Superior temporal gyrus (tissue), 1 donor: ENCODE measurements around the gene DCP1B.

ENCODE experiments used
- DNase-seq: peaks from one replicate; pipeline ENCODE4 v3.0.0-alpha.2; 2016; ENCODE audit errors: extremely low spot score

The DCP1B gene

DNA sequence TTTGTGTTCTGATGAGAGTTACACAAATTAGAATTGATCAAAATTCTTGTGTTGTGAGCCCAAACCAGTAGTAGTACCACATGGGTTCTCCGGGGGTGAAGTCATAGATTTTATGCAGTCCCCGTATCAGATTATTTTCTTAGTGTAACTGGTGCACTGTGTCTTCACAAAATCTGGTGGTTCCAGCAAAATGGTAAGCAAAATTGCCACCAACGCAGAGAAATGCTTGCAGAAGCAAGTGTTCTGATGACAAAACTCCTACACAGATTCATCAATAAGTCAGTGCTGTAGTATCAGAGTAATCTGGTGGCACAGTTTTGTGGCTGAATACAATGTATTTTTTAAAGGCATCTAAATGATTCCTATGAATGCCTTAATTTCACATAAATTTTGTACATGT is 84.5 kb downstream of the DCP1B start:
- DNase-seq, result peak; percentile 20

DNA sequence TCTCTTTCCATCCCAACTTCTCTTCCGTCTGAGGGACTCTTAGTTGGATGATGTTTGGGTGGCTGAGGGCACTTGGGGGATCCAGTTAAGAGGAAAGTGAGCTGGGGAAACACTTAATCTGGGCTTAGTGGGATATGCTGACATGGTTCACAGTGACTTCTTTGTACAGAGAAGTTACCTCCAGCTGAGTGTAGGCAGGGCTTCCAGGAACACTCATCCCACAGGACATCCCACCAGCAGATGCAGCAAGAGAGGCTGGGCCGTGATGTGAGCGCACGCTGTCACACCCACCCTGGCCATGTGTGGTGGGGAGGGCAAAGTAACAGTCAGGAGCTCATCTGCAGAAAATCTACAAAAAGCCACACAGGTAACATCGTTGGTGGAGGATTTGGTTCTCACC is 85.0 kb downstream of the DCP1B start:
- no peak for DNase-seq

DNA sequence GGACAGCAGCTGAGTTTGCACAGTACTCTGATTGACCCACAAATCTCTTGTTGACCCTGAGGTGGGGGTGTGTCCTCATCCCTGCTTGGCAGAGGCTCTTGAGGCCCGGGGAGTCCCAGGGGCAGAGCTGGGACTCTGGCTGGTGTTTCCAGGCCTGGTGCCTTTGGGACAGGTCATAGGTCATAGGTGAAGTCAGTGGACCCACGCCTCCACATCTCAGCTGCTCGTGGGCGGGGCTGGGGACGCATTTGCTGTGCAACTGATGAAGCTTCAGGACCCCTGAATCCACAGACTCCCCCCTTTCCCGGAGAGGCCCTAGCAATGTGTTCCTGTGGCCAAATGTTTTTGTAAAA is 85.4 kb downstream of the DCP1B start:
- DNase-seq, result no peak

DNA sequence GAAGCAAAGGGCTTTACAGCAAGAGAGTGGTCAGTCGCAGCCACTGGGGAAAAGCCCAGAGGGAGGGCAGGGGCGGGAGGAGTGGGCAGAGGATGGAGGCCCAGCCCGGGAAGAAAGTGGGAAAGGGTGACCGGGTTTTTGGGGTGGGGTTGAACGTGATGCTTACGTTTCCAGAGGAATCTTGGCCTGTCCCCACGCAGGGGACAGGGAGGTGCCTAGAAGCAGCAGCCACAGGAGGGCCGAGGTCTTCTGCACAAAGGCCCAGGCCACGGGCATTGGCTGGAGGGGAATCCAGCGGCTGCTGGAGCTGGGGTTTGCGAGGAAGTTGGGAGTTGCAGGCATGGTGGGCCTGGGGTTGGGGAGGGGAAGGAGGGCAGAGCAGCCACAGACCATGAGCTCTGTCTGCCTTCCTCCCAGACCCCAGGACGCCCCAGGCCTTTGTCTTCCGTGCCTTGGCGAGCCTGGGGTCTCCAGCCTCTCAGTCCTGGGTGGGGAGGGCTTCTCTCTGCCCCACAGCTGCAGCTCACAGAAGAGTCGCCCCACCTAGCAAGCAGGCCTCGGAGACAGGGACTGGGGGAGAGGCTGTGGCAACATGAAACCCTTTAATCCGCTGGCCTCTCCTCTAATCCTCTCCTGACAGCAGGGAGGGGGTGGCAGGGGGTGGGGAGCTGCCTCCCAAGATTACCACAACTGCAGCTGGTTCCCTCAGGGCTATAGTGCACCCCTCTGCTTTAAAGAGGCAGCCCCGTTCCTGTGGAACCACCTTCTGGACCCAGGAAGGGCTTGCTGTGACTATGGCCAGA is 86.0 kb downstream of the DCP1B start, which contains the start of gene CACNA2D4:
CACNA2D4 (minus strand) TSS at position 572 of the 803 bp plus-strand sequence; CDS start at position 393, 179 bp downstream.
- DNase-seq, result no peak

DNA sequence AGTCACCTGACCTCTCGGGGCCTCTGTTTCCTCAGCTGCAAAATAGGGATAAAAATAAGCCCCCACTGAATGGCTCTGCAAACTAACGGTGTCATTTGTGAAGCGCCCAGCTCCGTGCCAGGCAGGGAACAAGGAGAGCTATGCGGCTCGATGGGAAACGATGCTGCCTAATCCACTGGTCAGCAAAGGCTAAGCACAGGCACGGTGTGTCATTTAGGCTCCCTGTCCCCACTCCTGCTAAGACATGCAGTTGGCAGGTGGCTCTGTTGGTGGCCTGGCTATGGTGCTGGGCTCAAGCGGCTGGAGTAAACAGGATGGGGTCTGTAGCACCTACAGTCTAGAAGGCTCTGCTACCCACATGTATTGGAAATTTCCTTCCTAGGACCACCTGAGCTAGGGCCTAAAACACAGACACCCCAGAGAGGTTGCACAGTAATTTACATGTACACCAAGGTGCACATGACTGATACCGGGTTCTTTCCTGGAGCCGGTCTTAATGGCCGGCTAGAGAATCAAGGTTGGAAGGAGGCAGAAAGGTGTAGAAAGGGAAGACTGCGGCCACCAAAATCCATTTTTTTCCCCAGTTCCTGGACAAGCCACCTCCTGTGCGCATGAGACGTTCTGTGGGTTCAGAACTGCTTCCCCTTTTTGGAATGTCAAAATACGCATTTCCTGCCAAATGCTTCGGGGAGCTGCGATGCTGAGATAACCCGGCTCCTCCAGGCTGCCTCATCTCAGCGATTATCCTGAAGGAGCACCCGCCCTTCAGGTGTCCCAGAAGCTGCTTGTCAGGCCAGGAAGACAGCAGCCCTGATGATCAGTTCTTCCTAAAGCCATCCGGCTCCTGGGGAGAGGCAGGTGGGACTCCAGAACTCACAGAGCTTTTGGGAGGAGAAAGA is 86.8 kb downstream of the DCP1B start:
- DNase-seq, result peak; percentile 27

DNA sequence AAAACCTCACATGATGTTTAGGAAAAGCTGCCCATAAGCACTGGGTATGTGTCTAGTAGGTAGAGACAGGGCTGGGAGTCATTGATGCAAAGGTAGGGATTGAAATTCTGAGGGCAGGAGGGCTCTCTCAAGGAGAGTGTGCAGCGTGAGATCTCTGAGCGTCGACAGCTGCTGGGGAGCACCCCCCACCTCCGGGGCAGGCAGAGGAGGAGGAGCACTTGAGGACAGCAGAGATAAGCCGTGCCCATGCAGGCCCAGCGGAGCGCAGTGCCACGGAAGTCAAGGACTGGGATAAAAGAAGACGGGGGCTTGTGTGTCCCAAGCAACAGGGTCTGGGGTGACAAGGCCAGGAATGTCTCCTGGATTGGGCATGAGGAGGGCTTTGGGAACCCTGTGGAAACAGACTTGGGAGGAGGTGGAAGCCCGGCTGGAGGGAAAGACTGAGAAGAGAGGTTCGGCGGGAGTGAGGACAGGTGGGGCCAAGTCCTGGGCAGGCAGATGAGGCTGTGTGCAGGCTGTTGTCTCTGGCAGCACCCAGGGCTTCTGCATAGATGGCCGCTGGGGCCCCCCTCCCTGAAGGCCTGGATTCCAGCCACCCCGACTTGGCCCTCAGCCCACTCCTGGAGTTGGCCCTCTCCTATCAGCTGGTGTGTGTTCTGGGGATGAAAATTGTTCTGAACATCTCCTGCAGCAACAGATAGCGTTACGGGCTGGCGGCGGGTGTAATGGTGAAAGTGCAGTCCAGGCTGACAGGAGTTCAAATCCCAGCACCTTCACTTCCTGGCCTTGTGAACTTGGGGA is 87.7 kb downstream of the DCP1B start:
- peak; percentile 21 for DNase-seq

DNA sequence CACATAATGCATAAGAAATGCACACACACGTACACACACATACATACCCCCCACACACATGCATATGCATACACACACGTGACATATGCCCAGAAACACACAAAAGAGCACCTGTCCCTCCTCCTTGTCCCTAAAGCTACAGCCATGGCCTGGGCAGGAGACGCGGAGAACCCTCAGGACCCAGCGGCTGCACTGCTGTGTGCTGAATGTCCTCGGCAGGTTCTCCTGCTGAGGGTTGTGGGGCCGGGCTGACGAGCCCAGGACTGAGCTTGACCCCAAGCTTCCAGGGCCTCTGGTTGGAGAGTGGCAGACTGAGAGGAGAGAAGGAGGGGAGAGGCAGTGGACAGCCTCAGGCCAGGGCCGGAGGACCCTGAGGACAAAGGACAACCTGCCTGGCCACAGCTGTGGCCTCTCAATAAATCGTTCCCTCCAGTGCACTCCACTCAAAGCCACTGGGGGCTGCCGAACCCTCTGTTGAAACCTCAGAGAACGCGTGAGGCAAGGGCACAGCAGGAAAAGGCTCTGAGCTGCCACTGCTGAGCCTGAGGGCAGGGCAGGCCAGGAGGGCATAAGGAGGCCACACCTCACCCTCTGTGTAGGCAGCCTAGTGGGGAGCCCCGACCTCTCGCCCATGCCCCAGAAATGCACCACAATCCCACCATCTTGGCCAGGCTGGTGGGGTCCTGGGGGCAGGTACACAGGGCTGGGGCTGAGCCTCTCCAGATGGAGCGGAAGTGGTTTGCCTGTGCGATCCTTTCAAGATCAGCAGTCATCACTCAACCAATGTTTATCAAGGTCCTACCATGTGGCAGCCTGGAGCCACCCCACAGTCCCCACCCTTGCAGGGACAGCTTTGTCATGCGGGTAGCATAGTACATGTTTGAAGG is 88.9 kb downstream of the DCP1B start:
- DNase-seq, result no peak

DNA sequence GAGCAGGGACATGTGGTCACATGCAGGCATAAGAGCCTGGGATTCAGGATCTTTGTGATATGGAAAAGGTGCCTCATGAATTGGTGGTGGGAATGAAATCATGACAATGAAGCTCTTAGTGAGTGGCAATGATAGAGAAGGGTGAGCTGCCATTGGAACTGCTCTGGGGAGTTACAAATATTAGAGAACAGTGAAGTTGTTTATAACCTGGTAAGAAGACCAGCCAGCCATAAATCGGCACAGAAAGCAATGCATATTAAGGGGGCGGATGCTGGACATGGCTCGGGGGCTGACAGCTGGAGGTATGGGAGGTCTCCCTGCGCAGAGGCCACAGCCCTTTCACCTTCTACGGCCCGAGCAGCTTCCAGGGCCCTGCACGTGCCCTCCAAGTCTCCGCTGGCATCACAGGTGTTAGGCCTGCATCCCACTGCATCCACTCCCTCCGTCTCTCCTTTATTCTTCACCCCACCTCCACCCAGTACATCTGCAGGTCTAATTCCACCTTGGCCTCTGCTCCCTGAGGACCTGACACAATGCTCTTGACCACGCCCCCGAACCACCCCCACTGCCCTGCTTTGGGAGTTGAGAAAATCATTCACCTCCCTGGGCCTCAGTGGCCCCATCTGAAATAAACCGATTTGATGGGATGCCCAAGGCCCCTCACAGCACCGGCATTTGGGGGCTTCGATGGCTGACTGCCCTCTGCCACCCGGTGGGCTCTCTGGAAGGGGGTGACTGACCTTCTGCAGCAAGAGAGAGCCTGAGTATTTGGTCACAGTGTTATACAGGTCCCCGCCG is 89.9 kb downstream of the DCP1B start:
- DNase-seq, result no peak

DNA sequence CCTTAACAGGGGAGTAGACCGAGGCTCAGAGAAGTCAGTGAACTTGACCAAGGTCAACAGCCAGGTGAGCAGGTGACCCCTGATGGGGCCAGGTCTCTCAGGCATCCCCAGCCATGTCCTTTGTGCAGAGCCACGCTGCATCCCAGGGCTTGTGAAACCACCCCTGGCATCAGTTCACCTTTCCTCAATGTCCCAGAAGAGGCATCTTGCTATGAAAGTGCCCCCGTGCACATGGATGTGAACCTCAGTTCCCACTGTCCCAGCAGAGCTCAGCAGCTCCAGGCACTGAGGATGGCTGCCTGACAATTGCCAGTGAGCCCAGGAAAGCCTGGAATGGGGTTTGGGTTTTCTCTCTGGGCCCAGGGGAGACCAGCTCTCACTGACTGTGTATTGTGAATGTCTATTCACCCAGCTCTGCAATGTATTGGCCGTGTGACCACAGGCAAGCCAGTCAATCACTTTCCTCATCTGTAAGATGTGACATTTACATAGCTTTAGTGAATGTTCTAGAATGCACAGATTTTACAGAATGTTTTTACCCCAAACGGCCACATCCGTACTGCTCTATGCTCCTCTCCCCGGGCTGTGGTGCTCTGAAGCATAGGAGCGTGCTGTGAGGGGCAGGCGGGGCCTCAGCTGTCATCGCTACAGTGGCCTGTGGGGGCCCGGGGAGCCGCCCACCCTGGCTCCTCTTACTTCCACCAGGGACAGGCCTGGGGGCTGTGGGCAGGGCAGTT is 90.7 kb downstream of the DCP1B start:
- no peak for DNase-seq

DNA sequence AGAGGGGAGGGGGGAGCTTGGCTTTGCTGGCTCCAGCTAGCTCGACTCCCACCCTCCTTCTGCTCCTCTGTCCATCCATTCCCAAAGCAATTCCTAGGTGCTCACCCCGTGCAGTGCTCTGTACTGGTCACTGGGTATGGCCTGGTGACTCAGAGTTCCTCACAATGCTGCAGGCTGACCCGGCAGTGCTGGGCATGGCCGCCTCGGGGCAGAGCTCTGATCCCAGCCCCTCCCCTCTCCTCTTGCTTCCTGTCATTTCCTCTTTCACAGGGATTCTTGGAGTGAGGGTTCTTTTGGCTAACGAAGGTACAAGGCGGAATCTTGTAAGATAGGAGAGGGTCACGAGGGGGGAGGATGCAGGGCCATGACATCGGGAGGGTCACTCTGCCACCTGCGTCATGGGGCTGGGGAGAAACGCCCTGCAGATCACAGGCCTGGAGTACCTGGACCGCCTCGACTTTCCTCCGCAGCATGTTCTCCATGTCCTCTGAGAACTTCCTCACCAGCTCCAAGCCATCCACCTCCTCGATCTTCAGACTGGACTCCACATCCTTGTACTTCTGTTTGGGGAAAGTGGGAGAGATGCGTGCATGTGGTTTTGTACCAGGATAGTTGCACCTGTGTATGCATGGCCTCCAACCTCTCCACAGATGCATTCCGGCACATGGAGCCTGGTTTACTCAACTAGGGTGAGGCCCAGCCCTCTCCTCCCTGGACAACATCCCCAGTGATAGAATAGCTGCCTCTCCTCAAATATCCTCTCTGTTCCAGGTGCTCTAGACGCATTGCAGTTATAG is 91.5 kb downstream of the DCP1B start:
- DNase-seq, result no peak

DNA sequence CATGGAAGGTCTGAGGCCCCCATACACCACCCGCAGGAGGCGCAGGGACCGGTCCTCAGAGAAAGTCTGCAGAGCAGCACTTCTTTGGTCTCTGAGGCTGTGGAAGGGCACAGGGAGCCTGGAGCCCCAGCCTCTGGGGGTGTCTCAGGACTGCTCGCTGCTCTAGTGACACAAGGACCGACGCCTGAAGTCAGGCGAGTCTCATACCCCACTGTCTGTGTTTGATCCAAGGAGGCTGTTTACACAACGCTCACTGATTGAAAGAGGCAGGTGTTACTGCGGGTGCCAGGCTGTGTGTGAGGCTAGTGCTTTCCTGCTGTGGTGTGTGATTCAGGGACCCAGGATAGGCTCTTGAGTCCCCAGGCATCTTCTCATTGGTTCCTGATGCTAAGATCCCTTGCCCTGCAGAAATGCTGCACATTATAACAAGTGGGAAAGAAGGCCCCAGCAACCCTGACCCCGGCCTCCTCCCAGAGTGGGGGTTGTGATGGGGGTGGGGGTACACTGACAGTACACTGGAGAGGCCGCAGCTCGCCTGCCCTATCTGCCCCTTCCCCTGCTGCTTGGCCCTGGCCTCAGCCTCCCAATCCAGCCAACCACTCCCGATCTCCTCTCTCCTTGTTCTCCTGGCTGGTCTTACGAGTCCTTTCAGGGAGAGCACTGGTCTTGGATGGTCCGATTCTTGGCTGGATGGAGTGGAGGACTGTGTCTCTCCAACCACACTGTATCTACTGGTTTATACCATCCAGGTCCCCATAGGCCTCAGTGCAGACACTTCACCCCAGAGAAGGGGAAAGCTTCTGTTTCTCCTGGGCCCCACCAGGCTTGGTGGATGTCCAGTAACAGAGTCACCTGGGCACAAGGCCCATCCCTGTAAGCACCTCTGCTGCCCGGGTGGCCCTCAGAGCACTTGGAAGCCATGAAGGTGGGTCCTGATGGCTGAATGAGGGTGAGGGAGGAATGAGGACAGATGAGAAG is 92.4 kb downstream of the DCP1B start:
- no peak for DNase-seq

DNA sequence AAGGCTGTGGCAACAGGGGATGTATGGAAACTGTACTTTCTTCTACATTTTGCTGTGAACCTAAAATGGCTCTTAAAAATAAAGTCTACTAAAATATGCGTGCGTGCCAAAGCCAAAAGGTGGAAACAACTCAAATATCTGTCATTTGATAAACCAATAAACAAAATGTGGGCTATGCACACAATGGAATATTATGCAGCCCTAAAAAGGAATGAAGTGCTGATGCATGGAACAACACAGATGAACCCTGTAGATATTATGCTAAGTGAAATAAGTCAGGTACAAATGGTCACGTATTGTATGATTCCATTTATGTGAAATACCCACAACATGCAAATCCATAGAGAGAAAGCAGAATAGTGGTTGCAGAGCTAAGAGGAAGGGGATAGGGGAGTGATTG is 93.8 kb downstream of the DCP1B start:
- DNase-seq, result no peak

DNA sequence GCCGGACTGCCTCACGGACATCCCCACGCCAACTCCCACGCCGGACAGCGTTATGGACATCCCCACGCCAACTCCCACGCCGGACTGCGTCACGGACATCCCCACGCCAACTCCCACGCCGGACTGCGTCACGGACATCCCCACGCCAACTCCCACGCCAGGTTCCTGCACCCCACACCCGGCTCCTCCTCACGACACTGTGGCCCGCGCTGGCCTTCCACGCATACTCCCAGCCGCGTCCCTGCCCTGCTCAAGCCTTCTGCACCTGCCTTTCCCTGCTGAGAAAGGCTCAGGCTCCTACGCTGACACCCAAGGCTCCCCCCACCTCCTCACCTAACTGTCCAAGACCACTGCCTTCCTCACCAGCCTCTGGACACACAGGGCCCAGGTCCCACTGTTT is 95.5 kb downstream of the DCP1B start:
- no peak for DNase-seq

DNA sequence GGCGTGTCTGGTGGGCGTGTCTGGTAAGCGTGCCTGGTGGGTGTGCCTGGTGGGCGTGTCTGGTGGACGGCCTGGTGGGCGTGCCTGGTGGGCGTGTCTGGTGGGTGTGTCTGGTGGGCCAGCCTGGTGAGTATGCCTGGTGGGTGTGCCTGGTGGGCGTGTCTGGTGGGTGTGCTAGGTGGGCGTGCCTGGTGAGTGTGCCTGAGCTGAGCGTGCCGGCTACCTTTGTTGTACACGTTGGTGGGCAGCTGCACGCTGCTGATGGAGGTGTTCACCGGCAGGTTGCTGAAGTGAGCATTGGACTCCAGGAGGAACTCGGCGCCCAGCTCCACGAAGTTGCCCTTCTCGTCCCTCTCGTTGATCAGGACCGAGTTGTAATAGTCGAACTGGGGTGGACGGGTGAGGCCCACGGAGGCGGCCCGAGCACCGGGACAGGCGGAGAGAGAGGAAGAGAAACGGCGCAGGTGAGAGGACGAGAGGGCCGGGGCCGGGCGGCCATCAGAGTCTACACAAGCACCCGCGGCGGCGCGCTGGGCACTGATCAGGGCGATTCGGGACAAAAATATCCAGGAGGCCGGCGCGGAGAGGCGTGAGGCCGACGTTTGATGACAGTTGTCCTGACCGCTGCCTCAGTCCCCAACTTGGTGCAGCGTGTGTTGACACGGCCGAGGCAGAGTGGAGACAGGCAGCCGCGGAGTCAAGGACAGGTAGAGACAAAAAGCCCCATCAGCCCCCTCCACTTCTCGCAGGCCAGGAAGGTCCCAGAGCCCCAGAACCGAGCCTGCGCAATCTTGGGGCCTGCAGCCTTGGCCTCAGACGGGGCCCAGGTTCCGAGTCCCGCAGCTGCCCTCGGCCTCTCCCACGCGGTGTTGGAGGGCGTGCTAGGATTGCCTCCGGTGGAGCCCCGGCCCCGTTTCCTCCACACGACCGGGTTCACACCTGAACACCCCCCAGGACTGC is 96.3 kb downstream of the DCP1B start:
- no peak for DNase-seq

DNA sequence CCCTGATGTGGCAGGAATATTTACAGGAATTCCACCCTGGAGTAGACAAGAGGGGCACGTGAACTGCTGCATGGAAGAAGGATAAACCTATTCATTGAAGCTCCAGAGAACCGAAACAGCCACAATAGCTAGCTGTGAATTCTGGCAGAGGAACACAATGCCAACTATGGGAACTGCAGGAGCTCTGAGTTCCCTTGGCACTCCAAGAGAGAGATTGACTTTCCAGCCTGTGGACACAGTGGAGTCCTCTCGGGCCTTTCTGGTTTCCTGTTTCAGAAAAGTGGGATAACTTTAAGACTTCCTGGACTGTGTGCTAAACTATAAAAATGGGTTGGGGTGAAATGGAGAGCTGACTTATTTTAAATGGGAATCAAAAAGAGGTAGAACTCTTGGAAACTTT is 97.7 kb downstream of the DCP1B start:
- DNase-seq, result no peak

DNA sequence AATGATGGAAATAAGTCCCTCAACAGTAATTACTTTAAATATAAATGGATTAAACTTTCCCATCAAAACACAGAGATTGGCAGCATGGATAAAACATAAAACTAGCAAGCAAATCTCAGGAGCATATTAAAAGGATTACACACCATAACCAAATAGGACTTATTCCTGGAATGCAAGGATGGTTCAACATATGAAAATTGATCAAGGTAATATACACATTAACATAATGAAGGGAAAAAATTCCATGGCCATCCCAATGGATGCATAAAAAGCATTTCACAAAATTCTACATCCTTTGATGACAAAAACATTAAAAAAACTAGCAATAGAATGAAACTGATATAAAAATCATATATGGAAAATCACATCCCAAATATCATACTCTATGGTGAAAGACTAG is 99.4 kb downstream of the DCP1B start:
- DNase-seq, result no peak
